Stomach smooth muscle (tissue), 2 donors: ENCODE results near the gene P2RY8.
"Not testable (repeated sequence)": the region's sequence is repeated elsewhere in the genome, so short reads cannot be mapped to it uniquely, and the experiment has no call there.

ENCODE experiments used
- H3K27ac ChIP-seq: one replicate; pipeline ENCODE4 v1.7.0; 2013; ENCODE audit warnings: mild to moderate bottlenecking, low read length, inconsistent platforms
- H3K27me3 ChIP-seq, 2 donors: one replicate each; pipeline ENCODE4 v1.7.0; 2013; ENCODE audit warnings: low read length in 2 of 2; ENCODE audit not compliant: insufficient read depth in 2 of 2, control insufficient read depth in 1 of 2
- H3K36me3 ChIP-seq, 2 donors: one replicate each; pipeline ENCODE4 v1.7.0; 2013; ENCODE audit warnings: low read length in 2 of 2; ENCODE audit not compliant: control insufficient read depth in 2 of 2, insufficient read depth in 2 of 2
- H3K4me1 ChIP-seq: one replicate; pipeline ENCODE4 v1.7.0; 2013; ENCODE audit warnings: low read length; ENCODE audit not compliant: control insufficient read depth, insufficient read depth
- H3K4me3 ChIP-seq, 2 donors: one replicate each; pipeline ENCODE4 v1.7.0; 2013; ENCODE audit warnings: low read length in 2 of 2
- H3K9ac ChIP-seq, 2 donors: one replicate each; pipeline ENCODE4 v1.7.0; 2013; ENCODE audit warnings: low read length in 2 of 2, mild to moderate bottlenecking in 1 of 2
- H3K9me3 ChIP-seq, 2 donors: one replicate each; pipeline ENCODE4 v1.7.0; 2013; ENCODE audit warnings: low read length in 2 of 2; ENCODE audit not compliant: control insufficient read depth in 2 of 2
- donor health status: healthy.
- donor health status: Pancreatic carcinoma.

The P2RY8 gene

GRCh38 chrX:1537031-1537715 lies at the start of gene P2RY8:
Gene P2RY8, minus strand, starts transcription at chrX:1537185. Its CDS starts 70,627 bp downstream, at chrX:1466558.
- H3K9me3 ChIP-seq: no peaks in the 10 kb centered on the region
- H3K27me3 ChIP-seq: peaks cover 0 to 9% of the 10 kb centered on the region in 2 donors
- peaks cover 3% of the 10 kb centered on the region for H3K4me1 ChIP-seq
- H3K36me3 ChIP-seq: no peaks in the 10 kb centered on the region
- H3K9ac ChIP-seq: no peak within 1 kb of the TSS
- H3K4me3 ChIP-seq: peak within 1 kb of the TSS in 1 of 2 donors; percentile 44
- H3K27ac ChIP-seq: no peak within 1 kb of the TSS

- Histone ChIP-seq H3K9me3 (no peaks in the 10 kb centered on the region), H3K4me1 (no peaks in the 10 kb centered on the region), H3K9ac (no peak overlapping the region), H3K27ac (no peak overlapping the region), H3K4me3 (no peak overlapping the region), H3K27me3 (no peaks in the 10 kb centered on the region), H3K36me3 (no peaks in the 10 kb centered on the region)
These were observed 47.4 kb upstream of the P2RY8 start for GRCh38 chrX:1584237-1585011.

- Histone ChIP-seq H3K27me3 (no peaks in the 10 kb centered on the region), H3K27ac (no peak overlapping the region), H3K4me3 (no peak overlapping the region), H3K9me3 (no peaks in the 10 kb centered on the region), H3K9ac (no peak overlapping the region), H3K36me3 (no peaks in the 10 kb centered on the region), H3K4me1 (no peaks in the 10 kb centered on the region)
These were observed 45.9 kb upstream of the P2RY8 start for GRCh38 chrX:1582686-1583437.

GRCh38 chrX:1581132-1581531 lies 44.1 kb upstream of the P2RY8 start:
- no peaks in the 10 kb centered on the region for H3K4me1 ChIP-seq
- no peaks in the 10 kb centered on the region for H3K36me3 ChIP-seq
- no peak overlapping the region for H3K27ac ChIP-seq
- no peaks in the 10 kb centered on the region for H3K9me3 ChIP-seq
- no peaks in the 10 kb centered on the region for H3K27me3 ChIP-seq
- H3K9ac ChIP-seq: no peak overlapping the region
- H3K4me3 ChIP-seq: no peak overlapping the region

GRCh38 chrX:1578511-1579173 lies 41.7 kb upstream of the P2RY8 start:
- H3K27ac ChIP-seq: no peak overlapping the region
- H3K36me3 ChIP-seq: no peaks in the 10 kb centered on the region
- no peak overlapping the region for H3K9ac ChIP-seq
- no peak overlapping the region for H3K4me3 ChIP-seq
- no peaks in the 10 kb centered on the region for H3K27me3 ChIP-seq
- H3K4me1 ChIP-seq: no peaks in the 10 kb centered on the region
- H3K9me3 ChIP-seq: no peaks in the 10 kb centered on the region

- H3K27me3 ChIP-seq: no peaks in the 10 kb centered on the region
- H3K9me3 ChIP-seq: no peaks in the 10 kb centered on the region
- H3K27ac ChIP-seq: no peak overlapping the region
- H3K4me3 ChIP-seq: no peak overlapping the region
- H3K36me3 ChIP-seq: no peaks in the 10 kb centered on the region
- H3K4me1 ChIP-seq: no peaks in the 10 kb centered on the region
- no peak overlapping the region for H3K9ac ChIP-seq
These were observed 40.9 kb upstream of the P2RY8 start for GRCh38 chrX:1577845-1578244.

- H3K9me3 ChIP-seq: no peaks in the 10 kb centered on the region
- H3K27me3 ChIP-seq: no peaks in the 10 kb centered on the region
- H3K36me3 ChIP-seq: no peaks in the 10 kb centered on the region
- no peak overlapping the region for H3K27ac ChIP-seq
- no peak overlapping the region for H3K9ac ChIP-seq
- H3K4me1 ChIP-seq: no peaks in the 10 kb centered on the region
- H3K4me3 ChIP-seq: no peak overlapping the region
These were observed 39.4 kb upstream of the P2RY8 start for GRCh38 chrX:1576201-1576992.

- not testable (repeated sequence) for H3K9ac ChIP-seq, H3K4me3 ChIP-seq, H3K27me3 ChIP-seq, H3K4me1 ChIP-seq, H3K36me3 ChIP-seq, H3K9me3 ChIP-seq, H3K27ac ChIP-seq
These were observed 37.2 kb upstream of the P2RY8 start for GRCh38 chrX:1574181-1574580.

GRCh38 chrX:1564750-1565683 lies 28.0 kb upstream of the P2RY8 start:
- no peaks in the 10 kb centered on the region for H3K36me3 ChIP-seq
- H3K9ac ChIP-seq: no peak overlapping the region
- no peak overlapping the region for H3K27ac ChIP-seq
- H3K4me1 ChIP-seq: no peaks in the 10 kb centered on the region
- H3K27me3 ChIP-seq: no peaks in the 10 kb centered on the region
- H3K4me3 ChIP-seq: no peak overlapping the region
- H3K9me3 ChIP-seq: no peaks in the 10 kb centered on the region
